Testis (tissue), 2 donors: Measurements from ENCODE around the gene KBTBD4.

ENCODE experiments used
- CTCF ChIP-seq, 3 experiments: fragments of 450-650 bp in 2 of 3; fragments of 200-600 bp in 1 of 3; sonication (generic) in 1 of 3; IDR thresholded peaks; one replicate each; pipeline ENCODE4 v1.5.1; 2016 to 2019; ENCODE audit warnings: antibody characterized with exemption in 3 of 3, mild to moderate bottlenecking in 2 of 3, moderate library complexity in 1 of 3
- POLR2A ChIP-seq: fragments of 450-650 bp; IDR thresholded peaks from one replicate; pipeline ENCODE4 v1.6.1; 2017; ENCODE audit warnings: antibody characterized with exemption, mild to moderate bottlenecking, moderate library complexity

GRCh38 chr11:47587039-47587716 lies 8.4 kb upstream of the KBTBD4 start:
- TF ChIP-seq CTCF (IDR thresholded peaks at IDR 0.05) (no peak), POLR2A (no peak)
